HG03135 (cell line): ENCODE data around the gene RAB35.

Source experiments
- ATAC-seq: cut with Tn5 transposase; IDR thresholded peaks from one replicate; pipeline ENCODE4 v1.9.1; 2021; ENCODE audit warnings: mild to moderate bottlenecking, moderate library complexity; ENCODE audit not compliant: unreplicated experiment

Gene RAB35

GRCh38 chr12:120116441-120116791 is at the start of gene RAB35:
RAB35 (minus strand) TSS chr12:120116753; CDS start chr12:120116650, 103 bp downstream.
- ATAC-seq: no peak

- ATAC-seq: no peak
Measured at GRCh38 chr12:120164293-120164692, 47.7 kb upstream of the RAB35 start.

- ATAC-seq: no peak
Measured at GRCh38 chr12:120162763-120163162, 46.2 kb upstream of the RAB35 start.

GRCh38 chr12:120161852-120162251 is 45.3 kb upstream of the RAB35 start:
- ATAC-seq: no peak

GRCh38 chr12:120159509-120160237 is 43.1 kb upstream of the RAB35 start:
- ATAC-seq: no peak

GRCh38 chr12:120158351-120158750 is 41.8 kb upstream of the RAB35 start:
- no peak for ATAC-seq

GRCh38 chr12:120157678-120158077 is 41.1 kb upstream of the RAB35 start:
- ATAC-seq: no peak

GRCh38 chr12:120156315-120157259 is 40.0 kb upstream of the RAB35 start:
- no peak for ATAC-seq

- no peak for ATAC-seq
Measured at GRCh38 chr12:120155072-120155471, 38.5 kb upstream of the RAB35 start.

- ATAC-seq: no peak
Measured at GRCh38 chr12:120150919-120151525, 34.5 kb upstream of the RAB35 start.

GRCh38 chr12:120148011-120148410 is 31.5 kb upstream of the RAB35 start:
- no peak for ATAC-seq

- ATAC-seq: no peak
Measured at GRCh38 chr12:120145164-120145563, 28.6 kb upstream of the RAB35 start.

- ATAC-seq: no peak
Measured at GRCh38 chr12:120144215-120144614, 27.7 kb upstream of the RAB35 start.

- no peak for ATAC-seq
Measured at GRCh38 chr12:120142231-120142877, 25.8 kb upstream of the RAB35 start.

GRCh38 chr12:120141336-120141735 is 24.8 kb upstream of the RAB35 start:
- ATAC-seq: no peak

GRCh38 chr12:120140603-120141002 is 24.1 kb upstream of the RAB35 start:
- ATAC-seq: no peak

GRCh38 chr12:120139958-120140357 is 23.4 kb upstream of the RAB35 start:
- ATAC-seq: no peak

GRCh38 chr12:120138366-120138765 is 21.8 kb upstream of the RAB35 start:
- ATAC-seq: no peak

- ATAC-seq: no peak
Measured at GRCh38 chr12:120137833-120138232, 21.3 kb upstream of the RAB35 start.

- ATAC-seq: no peak
Measured at GRCh38 chr12:120136093-120136770, 19.7 kb upstream of the RAB35 start.
